ENCODE measurements around the gene SPAG9. TPM values are rescaled to one million over a fixed set of nuclear protein-coding genes. Genes with fewer than 3 reads are reported as not detected.
A peak's percentile ranks its signal among the peaks of the same experiment; 100 is the strongest.

Gene SPAG9
- total RNA-seq, 2 experiments from 2014 or later: 48.0 to 88.2 TPM

GRCh38 chr17:50961282-50962220 is 159.1 kb downstream of the SPAG9 start:
- H3K4me3 Mint-ChIP-seq: no peak overlapping the region

GRCh38 chr17:50959341-50959740 is 161.3 kb downstream of the SPAG9 start:
- Mint-ChIP-seq H3K4me3 (no peak overlapping the region), H3K4me1 (peaks cover 2% of the 10 kb centered on the region), H3K27me3 (no peaks in the 10 kb centered on the region), H3K9me3 (ENCODE audit: low read depth) (no peaks in the 10 kb centered on the region), H3K36me3 (ENCODE audit: low read depth) (peaks cover 7% of the 10 kb centered on the region), H3K27ac (no peak overlapping the region)
- ATAC-seq: no peak
- intact Hi-C loops (cut with DNase I, micrococcal nuclease): loop anchor here in 1 of 2 experiments (5.0 kb wide), 1 partner anchor 412 kb away; the partner anchor contains the start of gene SPATA20
- DNase-seq: no peak
- ChIA-PET CTCF (interaction anchor here (0.5 to 2.0 kb wide), 4 partner anchors 18 to 108 kb away, joined by 4 to 12 read pairs (median 4); no protein-coding TSS in a partner anchor), POLR2A (no interaction called here)

More at GRCh38 chr17:50961282-50962220, 159.1 kb downstream of the SPAG9 start:
- Mint-ChIP-seq H3K27ac (no peak overlapping the region), H3K9me3 (ENCODE audit: low read depth) (no peaks in the 10 kb centered on the region), H3K27me3 (no peaks in the 10 kb centered on the region), H3K36me3 (ENCODE audit: low read depth) (peaks cover 17% of the 10 kb centered on the region), H3K4me1 (peaks cover 8% of the 10 kb centered on the region)
- ATAC-seq (no peak), DNase-seq (no peak)
- ChIA-PET CTCF (interaction anchor here (0.7 to 2.0 kb wide), 2 partner anchors 109 to 110 kb away, joined by 6 to 12 read pairs; no protein-coding TSS in a partner anchor), POLR2A (no interaction called here)
- intact Hi-C loops (cut with DNase I, micrococcal nuclease): no loop called here

GRCh38 chr17:50957600-50958575 is 162.8 kb downstream of the SPAG9 start:
- ATAC-seq (no peak), DNase-seq (no peak)
- Mint-ChIP-seq H3K9me3 (ENCODE audit: low read depth) (no peaks in the 10 kb centered on the region), H3K36me3 (ENCODE audit: low read depth) (peaks cover under 1% of the 10 kb centered on the region), H3K4me1 (peaks cover 2% of the 10 kb centered on the region), H3K4me3 (no peak overlapping the region), H3K27me3 (no peaks in the 10 kb centered on the region), H3K27ac (no peak overlapping the region)
- intact Hi-C loops (cut with DNase I, micrococcal nuclease): loop anchor here (1.0 to 5.0 kb wide), 2 partner anchors 175 to 411 kb away; partner anchors contain the start of gene SPATA20 (in 1 of the 2)
- CTCF ChIA-PET: interaction anchor here (0.6 to 8.4 kb wide), 22 partner anchors 8 to 379 kb away, joined by 3 to 120 read pairs (median 4); partner anchors contain the start of gene TOB1
- POLR2A ChIA-PET: interaction anchor here (1.1 kb wide), 1 partner anchor 92 kb away, joined by 12 read pairs; the partner anchor contains the start of gene TOB1

GRCh38 chr17:50956750-50957523 is 163.7 kb downstream of the SPAG9 start:
- Mint-ChIP-seq H3K36me3 (ENCODE audit: low read depth) (no peaks in the 10 kb centered on the region), H3K27ac (no peak overlapping the region), H3K27me3 (no peaks in the 10 kb centered on the region), H3K4me3 (no peak overlapping the region), H3K4me1 (peaks cover 2% of the 10 kb centered on the region), H3K9me3 (ENCODE audit: low read depth) (no peaks in the 10 kb centered on the region)
- CTCF ChIA-PET: interaction anchor here (0.6 to 8.4 kb wide), 33 partner anchors 8 to 442 kb away, joined by 3 to 120 read pairs (median 3); partner anchors contain the start of gene TOB1
- POLR2A ChIA-PET: interaction anchor here (0.5 to 1.1 kb wide), 4 partner anchors 12 to 105 kb away, joined by 3 to 12 read pairs (median 3); partner anchors contain the start of gene TOB1
- ATAC-seq (peak; percentile 98), DNase-seq (peak; percentile 80)
- intact Hi-C loops (cut with DNase I, micrococcal nuclease): loop anchor here (1.0 to 5.0 kb wide), 5 partner anchors 94 to 410 kb away; partner anchors contain the start of gene SPATA20 (in 1 of the 2)

GRCh38 chr17:50956409-50956749 is 164.3 kb downstream of the SPAG9 start:
- Mint-ChIP-seq H3K27ac (no peak overlapping the region), H3K4me3 (no peak overlapping the region), H3K4me1 (peaks cover 2% of the 10 kb centered on the region), H3K9me3 (ENCODE audit: low read depth) (no peaks in the 10 kb centered on the region), H3K36me3 (ENCODE audit: low read depth) (no peaks in the 10 kb centered on the region), H3K27me3 (no peaks in the 10 kb centered on the region)
- ATAC-seq (no peak), DNase-seq (no peak)
- ChIA-PET POLR2A (interaction anchor here (1.0 to 1.1 kb wide), 3 partner anchors 89 to 104 kb away, joined by 3 to 12 read pairs (median 3); partner anchors contain the start of gene TOB1), CTCF (interaction anchor here (0.6 to 8.4 kb wide), 28 partner anchors 8 to 442 kb away, joined by 3 to 120 read pairs (median 4); partner anchors contain the start of gene TOB1)
- intact Hi-C loops (cut with DNase I, micrococcal nuclease): loop anchor here (1.0 to 5.0 kb wide), 5 partner anchors 93 to 409 kb away; partner anchors contain the start of gene SPATA20 (in 1 of the 2)

GRCh38 chr17:50955667-50956120 is 165.0 kb downstream of the SPAG9 start:
- no peak overlapping the region for H3K4me3 Mint-ChIP-seq
- no peak for DNase-seq
- no peak overlapping the region for H3K27ac Mint-ChIP-seq
- H3K4me1 Mint-ChIP-seq: peaks cover 4% of the 10 kb centered on the region
- ChIA-PET CTCF (interaction anchor here (0.6 to 8.4 kb wide), 10 partner anchors 11 to 150 kb away, joined by 3 to 120 read pairs (median 5); partner anchors contain the start of gene TOB1), POLR2A (interaction anchor here (0.7 kb wide), 1 partner anchor 103 kb away, joined by 4 read pairs; no protein-coding TSS in a partner anchor)
- intact Hi-C loops (cut with DNase I, micrococcal nuclease): loop anchor here (1.0 to 5.0 kb wide), 5 partner anchors 92 to 408 kb away; partner anchors contain the start of gene SPATA20 (in 1 of the 2)
- H3K9me3 Mint-ChIP-seq (ENCODE audit: low read depth): no peaks in the 10 kb centered on the region
- no peak for ATAC-seq
- no peaks in the 10 kb centered on the region for H3K27me3 Mint-ChIP-seq
- H3K36me3 Mint-ChIP-seq (ENCODE audit: low read depth): no peaks in the 10 kb centered on the region

GRCh38 chr17:50955160-50955559 is 165.5 kb downstream of the SPAG9 start:
- Mint-ChIP-seq H3K4me3 (no peak overlapping the region), H3K4me1 (peaks cover 9% of the 10 kb centered on the region), H3K9me3 (ENCODE audit: low read depth) (no peaks in the 10 kb centered on the region), H3K27ac (no peak overlapping the region), H3K36me3 (ENCODE audit: low read depth) (no peaks in the 10 kb centered on the region), H3K27me3 (no peaks in the 10 kb centered on the region)
- ChIA-PET CTCF (interaction anchor here (0.6 to 8.4 kb wide), 10 partner anchors 10 to 169 kb away, joined by 3 to 120 read pairs (median 5); partner anchors contain the start of gene TOB1), POLR2A (no interaction called here)
- intact Hi-C loops (cut with DNase I, micrococcal nuclease): loop anchor here in 1 of 2 experiments (5.0 kb wide), 1 partner anchor 408 kb away; the partner anchor contains the start of gene SPATA20
- ATAC-seq (no peak), DNase-seq (no peak)

GRCh38 chr17:50954641-50955121 is 166.0 kb downstream of the SPAG9 start:
- ChIA-PET CTCF (interaction anchor here (0.7 to 8.4 kb wide), 9 partner anchors 9 to 169 kb away, joined by 3 to 120 read pairs (median 5); partner anchors contain the start of gene TOB1), POLR2A (interaction anchor here (0.5 to 1.0 kb wide), 2 partner anchors 88 to 126 kb away, joined by 3 read pairs; partner anchors contain the start of gene TOB1)
- Mint-ChIP-seq H3K27me3 (no peaks in the 10 kb centered on the region), H3K4me1 (peaks cover 13% of the 10 kb centered on the region), H3K4me3 (no peak overlapping the region), H3K9me3 (ENCODE audit: low read depth) (no peaks in the 10 kb centered on the region), H3K36me3 (ENCODE audit: low read depth) (no peaks in the 10 kb centered on the region), H3K27ac (no peak overlapping the region)
- DNase-seq (no peak), ATAC-seq (no peak)
- intact Hi-C loops (cut with DNase I, micrococcal nuclease): loop anchor here in 1 of 2 experiments (5.0 kb wide), 1 partner anchor 407 kb away; the partner anchor contains the start of gene SPATA20

GRCh38 chr17:50953831-50954601 is 166.7 kb downstream of the SPAG9 start:
- DNase-seq (no peak), ATAC-seq (no peak)
- Mint-ChIP-seq H3K27ac (no peak overlapping the region), H3K4me3 (no peak overlapping the region), H3K27me3 (no peaks in the 10 kb centered on the region), H3K4me1 (peaks cover 14% of the 10 kb centered on the region), H3K9me3 (ENCODE audit: low read depth) (no peaks in the 10 kb centered on the region), H3K36me3 (ENCODE audit: low read depth) (no peaks in the 10 kb centered on the region)
- ChIA-PET CTCF (interaction anchor here (0.9 to 8.4 kb wide), 5 partner anchors 9 to 192 kb away, joined by 3 to 120 read pairs (median 5); partner anchors contain the start of gene TOB1), POLR2A (interaction anchor here (0.5 to 1.0 kb wide), 2 partner anchors 88 to 126 kb away, joined by 3 read pairs; partner anchors contain the start of gene TOB1)
- intact Hi-C loops (cut with DNase I, micrococcal nuclease): no loop called here
